NB4 (cell line): ENCODE data around the gene LEKR1.
A peak's percentile ranks its signal among the peaks of the same experiment; 100 is the strongest.

Source experiments
- DNase-seq: peaks from one replicate; pipeline ENCODE4 v3.0.0; 2010; ENCODE audit warnings: low read depth
- H3K4me3 ChIP-seq: one replicate; pipeline ENCODE4 v1.5.1; 2011; ENCODE audit warnings: mild to moderate bottlenecking, low read depth, low read length, moderate library complexity
- MYC ChIP-seq: IDR thresholded peaks from 2 replicates; pipeline ENCODE4 v1.6.1; 2011; ENCODE audit warnings: low read depth, low read length
- POLR2A ChIP-seq: IDR thresholded peaks from 2 replicates; pipeline ENCODE4 v1.6.1; 2011; ENCODE audit warnings: mild to moderate bottlenecking; ENCODE audit not compliant: insufficient read length; ENCODE audit errors: extremely low read depth
- TF ChIP-seq, protein P1 (sequence below): IDR thresholded peaks from one replicate; pipeline ENCODE4 v1.5.1; 2012; ENCODE audit warnings: low read depth, low read length
- TF ChIP-seq, protein P2 (sequence below): IDR thresholded peaks from 2 replicates; pipeline ENCODE4 v1.6.1; 2011; ENCODE audit warnings: low read depth, low read length

Gene LEKR1

DNA sequence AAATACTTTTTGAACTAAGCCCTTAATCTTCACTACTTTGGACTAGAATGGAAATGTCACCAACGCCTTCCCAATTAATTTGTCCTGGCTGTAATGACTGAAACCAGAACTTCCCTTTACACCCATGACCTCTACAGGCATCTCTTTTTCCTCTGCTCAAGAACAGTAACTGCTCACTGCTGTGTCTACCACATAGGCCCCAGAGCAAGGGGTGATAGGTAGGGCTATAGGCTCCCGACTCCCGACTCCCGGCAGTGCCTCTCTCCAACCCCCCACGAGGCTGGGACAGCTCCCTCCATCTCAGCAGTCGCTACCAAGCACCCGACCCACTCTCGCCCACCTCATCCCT lies 384 bp upstream of the LEKR1 start:
- TF ChIP-seq MYC (no peak), POLR2A (no peak)
- TF ChIP-seq, protein P1, sequence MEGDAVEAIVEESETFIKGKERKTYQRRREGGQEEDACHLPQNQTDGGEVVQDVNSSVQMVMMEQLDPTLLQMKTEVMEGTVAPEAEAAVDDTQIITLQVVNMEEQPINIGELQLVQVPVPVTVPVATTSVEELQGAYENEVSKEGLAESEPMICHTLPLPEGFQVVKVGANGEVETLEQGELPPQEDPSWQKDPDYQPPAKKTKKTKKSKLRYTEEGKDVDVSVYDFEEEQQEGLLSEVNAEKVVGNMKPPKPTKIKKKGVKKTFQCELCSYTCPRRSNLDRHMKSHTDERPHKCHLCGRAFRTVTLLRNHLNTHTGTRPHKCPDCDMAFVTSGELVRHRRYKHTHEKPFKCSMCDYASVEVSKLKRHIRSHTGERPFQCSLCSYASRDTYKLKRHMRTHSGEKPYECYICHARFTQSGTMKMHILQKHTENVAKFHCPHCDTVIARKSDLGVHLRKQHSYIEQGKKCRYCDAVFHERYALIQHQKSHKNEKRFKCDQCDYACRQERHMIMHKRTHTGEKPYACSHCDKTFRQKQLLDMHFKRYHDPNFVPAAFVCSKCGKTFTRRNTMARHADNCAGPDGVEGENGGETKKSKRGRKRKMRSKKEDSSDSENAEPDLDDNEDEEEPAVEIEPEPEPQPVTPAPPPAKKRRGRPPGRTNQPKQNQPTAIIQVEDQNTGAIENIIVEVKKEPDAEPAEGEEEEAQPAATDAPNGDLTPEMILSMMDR: no peak
- TF ChIP-seq, protein P2, sequence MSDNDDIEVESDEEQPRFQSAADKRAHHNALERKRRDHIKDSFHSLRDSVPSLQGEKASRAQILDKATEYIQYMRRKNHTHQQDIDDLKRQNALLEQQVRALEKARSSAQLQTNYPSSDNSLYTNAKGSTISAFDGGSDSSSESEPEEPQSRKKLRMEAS: no peak
- peak overlapping the region; percentile 90 for H3K4me3 ChIP-seq
- no peak for DNase-seq

DNA sequence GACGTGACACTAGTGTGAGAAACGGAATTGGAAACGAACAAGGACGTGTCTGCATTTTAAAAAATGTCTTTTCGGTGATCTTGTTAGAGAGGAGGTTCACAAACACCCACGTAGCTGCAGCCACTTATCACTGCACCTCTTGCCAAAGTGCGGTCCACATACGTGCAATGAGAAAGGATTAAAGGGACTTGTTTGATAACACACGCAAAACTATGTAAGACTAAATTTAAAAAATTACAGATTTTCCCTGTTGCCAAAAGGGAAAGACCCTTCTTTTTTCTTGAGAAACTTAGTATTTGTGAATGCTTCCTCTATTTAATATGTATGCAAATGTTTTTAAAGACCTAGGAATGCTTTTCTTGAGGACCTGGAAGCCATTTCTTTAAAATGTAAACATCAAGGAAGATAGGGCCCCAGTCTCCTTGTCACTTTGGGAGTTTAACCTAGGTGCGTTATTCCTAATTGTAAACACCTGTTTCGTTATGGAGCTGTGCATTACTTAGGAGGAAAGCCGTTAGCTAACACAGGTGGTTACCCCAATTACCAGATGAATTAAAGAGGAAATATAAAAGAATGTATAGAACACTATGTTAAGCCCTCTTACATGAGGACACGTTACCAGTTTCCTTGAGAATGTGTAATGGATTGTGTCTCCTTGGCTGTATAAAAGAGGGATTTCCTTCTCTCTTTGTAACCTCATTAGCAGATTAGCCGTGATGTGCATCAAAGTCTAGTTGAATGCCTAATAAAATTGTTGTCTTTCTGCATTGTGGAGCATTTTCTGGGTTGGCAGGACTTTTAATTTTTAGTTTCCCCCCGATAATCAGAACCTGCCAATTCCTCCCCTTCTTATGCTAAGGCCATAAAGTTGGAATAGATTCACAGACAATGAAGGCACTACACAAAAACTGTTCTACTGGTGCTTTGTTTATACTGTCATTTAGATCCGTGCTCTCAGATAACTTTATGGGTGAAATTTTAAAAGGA lies 1.0 kb downstream of the LEKR1 start:
- H3K4me3 ChIP-seq: peak overlapping the region; percentile 90
- DNase-seq: no peak
- TF ChIP-seq MYC: no peak
- TF ChIP-seq, protein P1: no peak

DNA sequence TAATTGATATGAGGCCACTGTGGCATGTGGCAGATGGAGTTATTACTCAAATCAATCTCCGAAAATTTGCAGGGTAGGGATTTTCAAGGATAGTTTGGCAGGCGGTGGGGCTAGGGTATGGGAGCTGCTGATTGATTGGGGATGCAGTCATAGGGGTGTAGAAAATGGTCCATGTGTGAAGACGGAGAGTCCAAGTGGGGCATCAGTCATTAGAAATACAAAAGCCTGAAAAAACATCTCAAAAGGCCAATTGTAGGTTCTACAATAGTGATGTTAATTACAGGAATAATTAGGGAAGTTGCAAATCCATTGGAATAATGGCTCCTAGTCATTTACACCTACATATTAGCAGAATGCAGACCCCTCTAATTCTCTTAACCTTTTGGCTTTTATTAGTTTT lies 4.9 kb downstream of the LEKR1 start:
- H3K4me3 ChIP-seq: no peak overlapping the region
- TF ChIP-seq POLR2A: no peak
- TF ChIP-seq, protein P1: no peak
- no peak for TF ChIP-seq MYC
- TF ChIP-seq, protein P2: no peak
- DNase-seq: no peak

DNA sequence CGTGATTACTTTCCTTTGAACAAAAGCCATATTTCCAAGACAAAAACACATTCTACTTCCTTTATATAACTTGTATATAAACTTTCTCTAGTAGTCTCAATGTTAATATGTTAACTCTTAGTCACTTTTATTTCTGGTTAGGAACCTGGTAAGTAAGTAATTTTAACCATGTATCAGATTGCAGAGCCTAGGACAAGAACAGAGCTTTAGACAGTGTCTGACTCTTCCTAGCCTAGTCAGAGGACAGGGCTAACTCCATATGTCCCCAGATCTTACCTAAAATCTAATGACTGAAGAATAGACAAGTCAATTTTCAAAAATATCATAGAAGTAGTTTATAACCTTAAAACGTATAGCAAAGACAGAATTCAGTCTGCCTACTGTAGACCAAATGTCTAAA lies 8.3 kb downstream of the LEKR1 start:
- TF ChIP-seq, protein P1: no peak
- TF ChIP-seq, protein P2: no peak
- TF ChIP-seq POLR2A (no peak), MYC (no peak)
- H3K4me3 ChIP-seq: no peak overlapping the region
- DNase-seq: no peak

DNA sequence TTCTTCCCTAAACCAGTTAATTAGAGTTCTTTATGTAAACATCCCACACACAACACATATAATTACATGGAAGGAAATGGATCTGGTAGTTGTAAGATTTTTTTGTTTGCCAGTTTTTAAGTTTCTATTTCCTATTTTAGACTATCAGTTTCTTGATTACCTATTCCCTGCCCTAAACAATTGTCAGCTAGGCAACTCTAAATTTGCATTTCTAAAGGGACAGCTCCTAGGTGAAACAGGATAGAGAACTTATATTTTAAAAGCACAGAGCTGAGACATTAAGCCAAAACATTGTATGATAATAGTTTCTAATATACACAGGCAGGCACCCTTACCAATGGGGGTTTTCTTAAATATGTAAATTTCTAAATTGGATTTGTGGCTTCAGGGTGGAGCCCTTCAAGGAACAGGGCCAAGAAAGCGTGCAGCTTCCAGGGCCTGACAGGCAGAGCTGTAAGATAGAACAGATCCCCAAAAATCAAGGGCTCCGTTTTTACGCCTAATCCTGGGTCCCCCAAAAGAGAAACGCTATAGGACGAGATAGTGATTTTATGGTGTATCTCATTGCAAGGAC lies 8.9 kb downstream of the LEKR1 start:
- DNase-seq: no peak
- no peak overlapping the region for H3K4me3 ChIP-seq
- no peak for TF ChIP-seq MYC
- TF ChIP-seq, protein P1: no peak
- TF ChIP-seq, protein P2: no peak
- TF ChIP-seq POLR2A: no peak
